Kidney (tissue), 14 donors: ENCODE measurements around the gene CNOT4. TPM values are rescaled to one million over a fixed set of nuclear protein-coding genes. Genes with fewer than 3 reads are reported as not detected.

ENCODE experiments used
- DNase-seq, 5 donors: peaks; one replicate each; pipeline ENCODE4 v3.0.0-alpha.2; 2013 to 2020
- FAIRE-seq: peaks from 2 replicates; lab custom pipeline; 2012; peaks lifted over from hg19 to GRCh38; lab: Jason Lieb, UNC
- H3K27ac ChIP-seq, 2 donors: one replicate each; pipeline ENCODE4 v1.7.0; 2013; ENCODE audit warnings: low read depth in 2 of 2, low read length in 2 of 2, inconsistent platforms in 1 of 2
- H3K27me3 ChIP-seq: one replicate; pipeline ENCODE4 v1.7.1; 2013; ENCODE audit warnings: low read length, inconsistent platforms; ENCODE audit not compliant: control insufficient read depth, insufficient read depth
- H3K36me3 ChIP-seq, 3 donors: one replicate each; pipeline versions ENCODE4 v1.7.0 to v1.7.1; 2013; ENCODE audit warnings: low read length in 3 of 3, control low read depth in 1 of 3, inconsistent platforms in 1 of 3; ENCODE audit not compliant: insufficient read depth in 3 of 3, control insufficient read depth in 2 of 3
- H3K4me1 ChIP-seq, 3 donors: one replicate each; pipeline versions ENCODE4 v1.7.0 to v1.7.1; 2013; ENCODE audit warnings: low read length in 3 of 3, inconsistent platforms in 1 of 3, low read depth in 1 of 3; ENCODE audit not compliant: control insufficient read depth in 2 of 3, insufficient read depth in 2 of 3
- H3K4me3 ChIP-seq, 3 donors: one replicate each; pipeline versions ENCODE4 v1.7.0 to v1.8.1; 2013; ENCODE audit warnings: low read length in 3 of 3, control low read depth in 1 of 3, inconsistent platforms in 1 of 3
- H3K9ac ChIP-seq, 3 donors: one replicate each; pipeline versions ENCODE4 v1.7.0 to v1.7.1; 2013; ENCODE audit warnings: low read length in 3 of 3, control low read depth in 1 of 3, inconsistent platforms in 1 of 3
- H3K9me3 ChIP-seq, 3 donors: one replicate each; pipeline versions ENCODE4 v1.7.0 to v1.7.1; 2013; ENCODE audit warnings: low read length in 3 of 3, control low read depth in 1 of 3, inconsistent platforms in 1 of 3; ENCODE audit not compliant: control insufficient read depth in 2 of 3, insufficient read depth in 1 of 3
- intact Hi-C: fragments of 100-400 bp; cut with DNase I; formaldehyde crosslinking; loops from one replicate; pipeline ENCODE4 v1.11.1; 2022
- polyA plus RNA-seq: library from polyadenylated mRNA; stranded (reverse); fragments of 350-450 nt; fragmentation: Illumina TruSeq; extraction: RNeasy Lipid Tissue Mini Kit (QIAGEN cat#74804); gene quantifications from one replicate; pipeline ENCODE4 v1.2.3, GENCODE V29; 2014; ENCODE audit warnings: low read depth, low replicate concordance; ENCODE audit not compliant: insufficient read depth
- total RNA-seq: library from RNA; stranded (reverse); fragmentation: NEBNext Ultra II Directional; extraction: Animal tissue kit (Norgen Biotek cat#: 25700); gene quantifications from one replicate; pipeline ENCODE4 v1.2.1, GENCODE V29; 2021
- TF ChIP-seq, protein P1 (sequence below): IDR thresholded peaks from 3 replicates; pipeline ENCODE4 v1.5.1; 2012; ENCODE audit warnings: mild to moderate bottlenecking, moderate library complexity, borderline replicate concordance; ENCODE audit not compliant: insufficient read depth; ENCODE audit errors: extremely low read depth
- donor health status: control.
- donor health status: control.
- donor health status: control.
- donor health status: control.
- donor health status: control.
- donor health status: DM: yes; HTN: yes; CAD: no.
- donor health status: Normal renal cell carcinoma (clear cell type).

The CNOT4 gene
- total and polyA plus RNA-seq, 2 donors from 2014 or later = 8.4 to 26.2 TPM

DNA sequence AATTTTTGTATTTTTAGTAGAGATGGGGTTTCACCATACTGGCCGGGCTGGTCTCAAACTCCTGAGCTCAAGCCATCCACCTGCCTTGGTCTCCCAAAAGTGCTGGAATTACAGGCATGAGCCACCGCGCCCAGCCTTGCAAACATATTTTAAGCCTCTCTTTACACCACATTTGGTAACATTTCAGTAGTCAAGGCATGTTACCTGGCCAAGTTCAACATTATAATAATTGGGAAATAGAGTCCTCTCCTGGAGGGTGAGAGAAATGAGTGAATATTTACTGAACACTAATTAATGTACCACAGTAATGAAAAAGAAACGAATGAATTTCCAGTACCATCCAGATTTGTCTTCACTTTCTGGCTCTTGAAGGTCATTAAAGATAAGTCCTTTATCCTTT, 10.0 kb upstream of the CNOT4 start:
- DNase-seq (no peak), FAIRE-seq (no peak)
- H3K27me3 ChIP-seq = no peaks in the 10 kb centered on the region
- peaks cover 0 to 7% (median 0%) of the 10 kb centered on the region in 3 donors for H3K4me1 ChIP-seq
- H3K9ac ChIP-seq = no peak overlapping the region
- no peak overlapping the region for H3K4me3 ChIP-seq
- H3K9me3 ChIP-seq = no peaks in the 10 kb centered on the region
- no peak overlapping the region for H3K27ac ChIP-seq
- TF ChIP-seq, protein P1, sequence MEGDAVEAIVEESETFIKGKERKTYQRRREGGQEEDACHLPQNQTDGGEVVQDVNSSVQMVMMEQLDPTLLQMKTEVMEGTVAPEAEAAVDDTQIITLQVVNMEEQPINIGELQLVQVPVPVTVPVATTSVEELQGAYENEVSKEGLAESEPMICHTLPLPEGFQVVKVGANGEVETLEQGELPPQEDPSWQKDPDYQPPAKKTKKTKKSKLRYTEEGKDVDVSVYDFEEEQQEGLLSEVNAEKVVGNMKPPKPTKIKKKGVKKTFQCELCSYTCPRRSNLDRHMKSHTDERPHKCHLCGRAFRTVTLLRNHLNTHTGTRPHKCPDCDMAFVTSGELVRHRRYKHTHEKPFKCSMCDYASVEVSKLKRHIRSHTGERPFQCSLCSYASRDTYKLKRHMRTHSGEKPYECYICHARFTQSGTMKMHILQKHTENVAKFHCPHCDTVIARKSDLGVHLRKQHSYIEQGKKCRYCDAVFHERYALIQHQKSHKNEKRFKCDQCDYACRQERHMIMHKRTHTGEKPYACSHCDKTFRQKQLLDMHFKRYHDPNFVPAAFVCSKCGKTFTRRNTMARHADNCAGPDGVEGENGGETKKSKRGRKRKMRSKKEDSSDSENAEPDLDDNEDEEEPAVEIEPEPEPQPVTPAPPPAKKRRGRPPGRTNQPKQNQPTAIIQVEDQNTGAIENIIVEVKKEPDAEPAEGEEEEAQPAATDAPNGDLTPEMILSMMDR = no peak
- no peaks in the 10 kb centered on the region for H3K36me3 ChIP-seq
- intact Hi-C loops = no loop called here

DNA sequence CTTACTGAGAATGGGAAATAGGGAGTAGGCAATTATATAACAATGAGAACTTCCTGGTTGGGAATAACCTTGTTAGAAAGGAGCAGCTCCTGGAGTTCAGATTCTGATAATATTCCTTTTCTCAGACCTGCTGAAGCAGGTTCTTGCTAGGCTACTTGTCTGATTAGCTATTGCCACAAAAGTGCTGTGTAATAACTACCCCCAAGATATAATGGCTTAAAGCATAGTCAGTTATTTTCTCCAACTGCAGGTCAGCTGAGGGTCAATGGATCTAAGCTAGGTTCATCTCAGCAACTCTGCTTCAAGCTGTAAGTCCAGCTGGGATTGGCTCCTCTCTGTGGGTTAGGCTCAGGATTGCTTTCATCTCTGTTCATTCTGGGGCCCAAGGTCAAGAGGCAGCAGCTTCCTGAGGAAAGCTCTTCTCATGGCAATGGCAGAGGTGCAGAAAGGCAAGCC, 9.4 kb upstream of the CNOT4 start:
- peak in 1 of 5 donors; percentile 14 for DNase-seq
- Histone ChIP-seq H3K9ac (no peak overlapping the region), H3K36me3 (no peaks in the 10 kb centered on the region), H3K4me3 (no peak overlapping the region), H3K9me3 (no peaks in the 10 kb centered on the region), H3K27me3 (no peaks in the 10 kb centered on the region), H3K27ac (peak overlapping the region in 1 of 2 donors; percentile 7), H3K4me1 (peaks cover 0 to 7% (median 0%) of the 10 kb centered on the region in 3 donors)
- TF ChIP-seq, protein P1 = no peak
- intact Hi-C loops = no loop called here
- FAIRE-seq = no peak

DNA sequence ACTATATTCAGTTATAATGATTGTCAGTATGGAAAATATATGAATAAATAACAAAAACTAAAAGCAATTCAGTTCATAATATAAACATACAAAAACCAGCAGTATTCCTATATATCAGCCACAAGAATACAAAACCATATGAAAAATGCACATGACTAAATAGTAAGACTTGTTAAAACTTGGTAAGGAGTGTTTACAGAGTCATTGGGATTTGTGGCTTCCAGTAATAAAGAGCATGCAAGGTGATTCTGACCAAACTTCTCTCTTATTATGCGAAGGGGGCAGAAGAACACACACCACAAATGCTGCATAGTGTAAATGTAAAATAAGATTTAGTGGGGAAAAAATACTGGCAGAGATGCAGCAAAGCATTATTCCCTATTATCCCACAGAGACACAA, 8.8 kb upstream of the CNOT4 start:
- intact Hi-C loops = no loop called here
- Histone ChIP-seq H3K36me3 (no peaks in the 10 kb centered on the region), H3K4me1 (peaks cover 0 to 7% (median 0%) of the 10 kb centered on the region in 3 donors), H3K27ac (no peak overlapping the region), H3K9me3 (no peaks in the 10 kb centered on the region), H3K27me3 (no peaks in the 10 kb centered on the region), H3K4me3 (no peak overlapping the region), H3K9ac (no peak overlapping the region)
- TF ChIP-seq, protein P1 = no peak
- no peak for FAIRE-seq
- DNase-seq = no peak

DNA sequence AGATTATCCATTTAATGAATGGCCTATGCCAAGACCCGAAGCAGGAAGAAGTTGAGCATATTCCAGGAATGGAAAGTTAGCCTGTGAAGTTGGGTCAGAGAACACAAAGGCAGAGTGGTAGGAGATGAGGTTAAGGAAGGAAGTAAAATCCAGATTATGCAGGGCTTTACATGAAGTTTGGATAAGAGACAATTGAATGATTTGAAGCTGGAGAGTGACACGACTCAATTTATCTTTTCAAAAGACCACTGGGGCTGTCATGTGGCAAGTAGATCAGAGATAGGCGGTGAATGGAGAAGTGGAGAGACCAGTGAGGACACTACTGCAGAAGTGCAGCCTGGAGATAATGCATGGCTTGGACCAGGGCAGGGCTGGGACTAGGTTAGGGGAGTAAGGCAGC, 7.2 kb upstream of the CNOT4 start:
- FAIRE-seq = no peak

More for the DNA sequence above, 7.2 kb upstream of the CNOT4 start:
- H3K9ac ChIP-seq = no peak overlapping the region
- no peak overlapping the region for H3K4me3 ChIP-seq
- intact Hi-C loops = no loop called here
- H3K27ac ChIP-seq = no peak overlapping the region
- H3K9me3 ChIP-seq = no peaks in the 10 kb centered on the region
- TF ChIP-seq, protein P1 = no peak
- H3K4me1 ChIP-seq = peaks cover 0 to 7% (median 0%) of the 10 kb centered on the region in 3 donors
- no peaks in the 10 kb centered on the region for H3K27me3 ChIP-seq
- H3K36me3 ChIP-seq = no peaks in the 10 kb centered on the region
- DNase-seq = no peak
